MM.1S (cell line): Measurements from ENCODE around the gene LOXHD1.

Experiments
- DNase-seq: peaks from one replicate; pipeline ENCODE4 v3.0.0-alpha.2; 2015
- H2AFZ ChIP-seq: fragments of 300-600 bp; sonication (generic); 2 replicates; pipeline ENCODE4 v1.6.0; 2016; ENCODE audit warnings: antibody characterized with exemption, low read length
- H3F3A ChIP-seq: fragments of 300-600 bp; sonication (generic); 2 replicates; pipeline ENCODE4 v1.6.1; 2016; ENCODE audit warnings: mild to moderate bottlenecking, antibody characterized with exemption, low read length, moderate library complexity, mixed read lengths; ENCODE audit not compliant: insufficient read depth
- H3K27ac ChIP-seq: fragments of 300-600 bp; sonication (generic); 2 replicates; pipeline ENCODE4 v1.5.1; 2016; ENCODE audit warnings: mild to moderate bottlenecking, low read length
- H3K27me3 ChIP-seq: fragments of 300-600 bp; sonication (generic); replicated peaks from 2 replicates; pipeline ENCODE4 v1.6.0; 2016; ENCODE audit warnings: low read length; ENCODE audit not compliant: insufficient read depth
- H3K36me3 ChIP-seq: fragments of 300-600 bp; sonication (generic); replicated peaks from 2 replicates; pipeline ENCODE4 v1.6.1; 2016; ENCODE audit warnings: mild to moderate bottlenecking, low read length, mixed read lengths; ENCODE audit not compliant: insufficient read depth
- H3K4me1 ChIP-seq: fragments of 300-600 bp; sonication (generic); 2 replicates; pipeline ENCODE4 v1.6.1; 2016; ENCODE audit warnings: low read length, mixed read lengths
- H3K4me2 ChIP-seq: fragments of 300-600 bp; sonication (generic); 2 replicates; pipeline ENCODE4 v1.6.0; 2016; ENCODE audit warnings: low read depth, low read length
- H3K4me3 ChIP-seq: fragments of 300-600 bp; sonication (generic); 2 replicates; pipeline ENCODE4 v1.5.1; 2016; ENCODE audit warnings: low read length, mixed read lengths
- H3K79me2 ChIP-seq: fragments of 300-600 bp; sonication (generic); 2 replicates; pipeline ENCODE4 v1.6.1; 2016; ENCODE audit warnings: mixed run types, low read length, mixed read lengths
- H3K9ac ChIP-seq: fragments of 300-600 bp; sonication (generic); 2 replicates; pipeline ENCODE4 v1.6.1; 2016; ENCODE audit warnings: low read length, mixed read lengths
- H3K9me2 ChIP-seq: fragments of 300-600 bp; sonication (generic); replicated peaks from 2 replicates; pipeline ENCODE4 v1.6.1; 2016; ENCODE audit warnings: mild to moderate bottlenecking, low read length, mixed read lengths; ENCODE audit not compliant: insufficient read depth
- H3K9me3 ChIP-seq: fragments of 300-600 bp; sonication (generic); replicated peaks from 2 replicates; pipeline ENCODE4 v1.6.1; 2016; ENCODE audit warnings: mild to moderate bottlenecking, low read length, mixed read lengths; ENCODE audit not compliant: insufficient read depth
- H4K20me1 ChIP-seq: fragments of 300-600 bp; sonication (generic); 2 replicates; pipeline ENCODE4 v1.6.1; 2016; ENCODE audit warnings: mild to moderate bottlenecking, low read length, moderate library complexity, mixed read lengths; ENCODE audit not compliant: insufficient read depth
- CTCF ChIP-seq: fragments of 300-600 bp; sonication (generic); IDR thresholded peaks from 2 replicates; pipeline ENCODE4 v1.5.1; 2016; ENCODE audit warnings: antibody characterized with exemption, low read length, mixed read lengths
- EZH2 ChIP-seq: fragments of 300-600 bp; sonication (generic); optimal IDR thresholded peaks from 2 replicates; pipeline ENCODE3; 2017; ENCODE audit warnings: low read depth, mild to moderate bottlenecking, antibody characterized with exemption, low read length, mixed read lengths
- EZH2phosphoT487 ChIP-seq: fragments of 300-600 bp; sonication (generic); IDR thresholded peaks from 2 replicates; pipeline ENCODE4 v1.6.1; 2018; ENCODE audit warnings: antibody characterized with exemption, low read length

Gene LOXHD1

GRCh38 chr18:46447323-46447722, 209.7 kb downstream of the LOXHD1 start:
- Histone ChIP-seq H2AFZ (no peak overlapping the region), H3F3A (no peaks in the 10 kb centered on the region), H4K20me1 (no peaks in the 10 kb centered on the region), H3K27ac (no peak overlapping the region), H3K9me3 (no peaks in the 10 kb centered on the region), H3K4me3 (no peak overlapping the region), H3K36me3 (no peaks in the 10 kb centered on the region), H3K9ac (no peak overlapping the region), H3K4me1 (peaks cover 5% of the 10 kb centered on the region; the same call in 1 of the 2 replicates), H3K9me2 (no peaks in the 10 kb centered on the region), H3K27me3 (no peaks in the 10 kb centered on the region), H3K4me2 (no peak overlapping the region), H3K79me2 (no peaks in the 10 kb centered on the region)
- DNase-seq = no peak
- TF ChIP-seq EZH2phosphoT487 (no peak), EZH2 (no peak)

- Histone ChIP-seq H3K36me3 (no peaks in the 10 kb centered on the region), H3K4me2 (no peak overlapping the region), H3K9me2 (no peaks in the 10 kb centered on the region), H3K9me3 (no peaks in the 10 kb centered on the region), H3K9ac (no peak overlapping the region), H3K79me2 (no peaks in the 10 kb centered on the region), H3K27me3 (no peaks in the 10 kb centered on the region), H2AFZ (no peak overlapping the region), H4K20me1 (no peaks in the 10 kb centered on the region), H3K27ac (no peak overlapping the region), H3K4me3 (no peak overlapping the region), H3K4me1 (peaks cover 5% of the 10 kb centered on the region; the same call in 1 of the 2 replicates), H3F3A (no peaks in the 10 kb centered on the region)
- no peak for DNase-seq
- TF ChIP-seq CTCF (no peak), EZH2phosphoT487 (no peak), EZH2 (no peak)
These were observed 211.3 kb downstream of the LOXHD1 start for GRCh38 chr18:46445522-46446313.

GRCh38 chr18:46439037-46439436, 218.0 kb downstream of the LOXHD1 start:
- Histone ChIP-seq H3K9ac (no peak overlapping the region), H3K9me2 (no peaks in the 10 kb centered on the region), H2AFZ (no peak overlapping the region), H3K4me1 (no peaks in the 10 kb centered on the region), H3K9me3 (no peaks in the 10 kb centered on the region), H3K4me2 (no peak overlapping the region), H3K27me3 (no peaks in the 10 kb centered on the region), H3K79me2 (no peaks in the 10 kb centered on the region), H3K36me3 (no peaks in the 10 kb centered on the region), H3F3A (no peaks in the 10 kb centered on the region), H4K20me1 (no peaks in the 10 kb centered on the region), H3K4me3 (no peak overlapping the region), H3K27ac (no peak overlapping the region)
- TF ChIP-seq EZH2phosphoT487 (no peak), CTCF (no peak), EZH2 (no peak)
- DNase-seq = no peak

- Histone ChIP-seq H2AFZ (no peak overlapping the region), H3K9me3 (no peaks in the 10 kb centered on the region), H3F3A (no peaks in the 10 kb centered on the region), H3K4me1 (no peaks in the 10 kb centered on the region), H3K4me2 (no peak overlapping the region), H3K4me3 (no peak overlapping the region), H4K20me1 (no peaks in the 10 kb centered on the region), H3K27ac (no peak overlapping the region), H3K27me3 (no peaks in the 10 kb centered on the region), H3K9ac (no peak overlapping the region), H3K79me2 (no peaks in the 10 kb centered on the region), H3K36me3 (no peaks in the 10 kb centered on the region), H3K9me2 (no peaks in the 10 kb centered on the region)
- DNase-seq = no peak
- TF ChIP-seq EZH2 = no peak
- TF ChIP-seq CTCF = no peak
- TF ChIP-seq EZH2phosphoT487 = no peak
These were observed 220.0 kb downstream of the LOXHD1 start for GRCh38 chr18:46437061-46437460.
